ENCODE data around the gene CEP68.
"Not testable (repeated sequence)": the region's sequence is repeated elsewhere in the genome, so short reads cannot be mapped to it uniquely, and the experiment has no call there.

The CEP68 gene

GRCh38 chr2:65031341-65032018, 24.7 kb upstream of the CEP68 start:
- DNase-seq = no peak

- no peak for DNase-seq
Measured at GRCh38 chr2:65032019-65032975, 23.9 kb upstream of the CEP68 start.

GRCh38 chr2:65033178-65033577, 23.0 kb upstream of the CEP68 start:
- DNase-seq = peak; percentile 54

- not testable (repeated sequence) for DNase-seq
Measured at GRCh38 chr2:65033667-65034066, 22.5 kb upstream of the CEP68 start.

GRCh38 chr2:65035351-65035943, 20.8 kb upstream of the CEP68 start:
- DNase-seq = no peak

- DNase-seq = no peak
Measured at GRCh38 chr2:65037178-65037577, 19.0 kb upstream of the CEP68 start.

GRCh38 chr2:65039640-65040039, 16.6 kb upstream of the CEP68 start:
- no peak for DNase-seq

- DNase-seq = peak; percentile 78
Measured at GRCh38 chr2:65040400-65041261, 15.6 kb upstream of the CEP68 start.

GRCh38 chr2:65043001-65043400, 13.2 kb upstream of the CEP68 start:
- DNase-seq = no peak

- no peak for DNase-seq
Measured at GRCh38 chr2:65044097-65044735, 12.0 kb upstream of the CEP68 start.

- DNase-seq = peak; percentile 92
Measured at GRCh38 chr2:65045651-65046050, 10.6 kb upstream of the CEP68 start.

GRCh38 chr2:65046633-65047407, 9.4 kb upstream of the CEP68 start:
- DNase-seq = no peak

GRCh38 chr2:65049010-65049639, 7.1 kb upstream of the CEP68 start:
- DNase-seq = no peak

GRCh38 chr2:65050931-65051330, 5.3 kb upstream of the CEP68 start:
- peak; percentile 72 for DNase-seq

GRCh38 chr2:65053199-65053598, 3.0 kb upstream of the CEP68 start:
- no peak for DNase-seq

- DNase-seq = no peak
Measured at GRCh38 chr2:65054749-65055421, 1.3 kb upstream of the CEP68 start.

GRCh38 chr2:65055422-65056214, 598 bp upstream of the CEP68 start:
- no peak for DNase-seq

GRCh38 chr2:65057054-65057375, 799 bp downstream of the CEP68 start:
- DNase-seq = no peak

GRCh38 chr2:65057391-65058052, 1.3 kb downstream of the CEP68 start:
- DNase-seq = peak; percentile 33
